Breast epithelium (tissue), 3 donors: ENCODE data around the gene WBP1L.

ENCODE experiments used
- CTCF ChIP-seq, 3 donors: fragments of 450-650 bp; IDR thresholded peaks; one replicate each; pipeline ENCODE4 v1.5.1; 2016 to 2017; ENCODE audit warnings: antibody characterized with exemption in 3 of 3, mild to moderate bottlenecking in 3 of 3, moderate library complexity in 3 of 3
- POLR2A ChIP-seq: fragments of 450-650 bp; IDR thresholded peaks from one replicate; pipeline ENCODE4 v1.6.1; 2016; ENCODE audit warnings: antibody characterized with exemption, mild to moderate bottlenecking, moderate library complexity

GRCh38 chr10:102770792-102771191 is 27.0 kb downstream of the WBP1L start:
- TF ChIP-seq CTCF (IDR thresholded peaks at IDR 0.05) (no peak), POLR2A (no peak)
